ENCODE results near the gene RHOH. TPM values are rescaled to one million over a fixed set of nuclear protein-coding genes. Genes with fewer than 3 reads are reported as not detected.

RHOH gene
- total and polyA plus RNA-seq, 9 of the 15 experiments (the other 6 are each of a cell fraction or from before 2014, with no cell fraction given), result 14.3 to 37.7 (median 23.2) TPM

DNA sequence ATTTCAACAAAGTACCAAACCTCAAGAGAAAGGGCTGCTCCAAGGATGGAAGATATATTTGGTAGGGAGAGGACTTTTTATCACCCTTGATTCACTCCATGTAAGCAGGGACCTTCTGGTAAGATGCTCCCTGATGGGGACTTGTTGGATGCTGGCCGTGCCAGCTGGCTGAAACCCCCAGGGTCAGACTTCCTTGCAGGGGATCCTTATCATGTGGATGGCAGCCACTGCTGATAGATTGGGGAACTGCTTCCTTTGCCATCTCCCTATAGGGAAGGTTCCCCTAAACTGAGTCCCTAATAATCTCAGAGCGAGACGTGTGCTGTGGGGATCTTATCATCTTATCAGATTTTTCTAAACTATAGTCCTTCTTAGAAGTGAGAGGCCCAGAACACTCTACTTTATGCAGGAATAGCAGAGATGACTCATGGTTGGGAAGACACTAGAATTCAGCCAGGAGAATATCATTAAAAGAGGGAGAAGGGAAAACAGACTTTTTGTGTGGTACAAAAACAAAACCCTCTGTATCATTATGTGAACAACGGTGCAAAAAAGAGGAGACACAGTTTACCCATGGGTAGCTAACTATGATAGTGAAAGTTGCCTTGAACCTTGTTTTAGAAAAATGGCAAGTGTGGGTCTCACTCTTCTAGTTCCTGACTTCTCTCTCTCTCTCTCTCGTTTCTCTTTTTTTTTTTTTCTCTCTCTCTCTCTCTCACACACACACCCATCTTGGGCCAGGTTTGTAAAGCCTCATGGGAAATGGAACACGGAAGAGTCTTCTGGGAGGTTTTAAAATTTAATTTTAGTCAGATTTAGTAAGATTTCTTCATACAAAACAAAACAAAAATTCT, 16.1 kb downstream of the RHOH start (continued):
- TF ChIP-seq, protein P1, sequence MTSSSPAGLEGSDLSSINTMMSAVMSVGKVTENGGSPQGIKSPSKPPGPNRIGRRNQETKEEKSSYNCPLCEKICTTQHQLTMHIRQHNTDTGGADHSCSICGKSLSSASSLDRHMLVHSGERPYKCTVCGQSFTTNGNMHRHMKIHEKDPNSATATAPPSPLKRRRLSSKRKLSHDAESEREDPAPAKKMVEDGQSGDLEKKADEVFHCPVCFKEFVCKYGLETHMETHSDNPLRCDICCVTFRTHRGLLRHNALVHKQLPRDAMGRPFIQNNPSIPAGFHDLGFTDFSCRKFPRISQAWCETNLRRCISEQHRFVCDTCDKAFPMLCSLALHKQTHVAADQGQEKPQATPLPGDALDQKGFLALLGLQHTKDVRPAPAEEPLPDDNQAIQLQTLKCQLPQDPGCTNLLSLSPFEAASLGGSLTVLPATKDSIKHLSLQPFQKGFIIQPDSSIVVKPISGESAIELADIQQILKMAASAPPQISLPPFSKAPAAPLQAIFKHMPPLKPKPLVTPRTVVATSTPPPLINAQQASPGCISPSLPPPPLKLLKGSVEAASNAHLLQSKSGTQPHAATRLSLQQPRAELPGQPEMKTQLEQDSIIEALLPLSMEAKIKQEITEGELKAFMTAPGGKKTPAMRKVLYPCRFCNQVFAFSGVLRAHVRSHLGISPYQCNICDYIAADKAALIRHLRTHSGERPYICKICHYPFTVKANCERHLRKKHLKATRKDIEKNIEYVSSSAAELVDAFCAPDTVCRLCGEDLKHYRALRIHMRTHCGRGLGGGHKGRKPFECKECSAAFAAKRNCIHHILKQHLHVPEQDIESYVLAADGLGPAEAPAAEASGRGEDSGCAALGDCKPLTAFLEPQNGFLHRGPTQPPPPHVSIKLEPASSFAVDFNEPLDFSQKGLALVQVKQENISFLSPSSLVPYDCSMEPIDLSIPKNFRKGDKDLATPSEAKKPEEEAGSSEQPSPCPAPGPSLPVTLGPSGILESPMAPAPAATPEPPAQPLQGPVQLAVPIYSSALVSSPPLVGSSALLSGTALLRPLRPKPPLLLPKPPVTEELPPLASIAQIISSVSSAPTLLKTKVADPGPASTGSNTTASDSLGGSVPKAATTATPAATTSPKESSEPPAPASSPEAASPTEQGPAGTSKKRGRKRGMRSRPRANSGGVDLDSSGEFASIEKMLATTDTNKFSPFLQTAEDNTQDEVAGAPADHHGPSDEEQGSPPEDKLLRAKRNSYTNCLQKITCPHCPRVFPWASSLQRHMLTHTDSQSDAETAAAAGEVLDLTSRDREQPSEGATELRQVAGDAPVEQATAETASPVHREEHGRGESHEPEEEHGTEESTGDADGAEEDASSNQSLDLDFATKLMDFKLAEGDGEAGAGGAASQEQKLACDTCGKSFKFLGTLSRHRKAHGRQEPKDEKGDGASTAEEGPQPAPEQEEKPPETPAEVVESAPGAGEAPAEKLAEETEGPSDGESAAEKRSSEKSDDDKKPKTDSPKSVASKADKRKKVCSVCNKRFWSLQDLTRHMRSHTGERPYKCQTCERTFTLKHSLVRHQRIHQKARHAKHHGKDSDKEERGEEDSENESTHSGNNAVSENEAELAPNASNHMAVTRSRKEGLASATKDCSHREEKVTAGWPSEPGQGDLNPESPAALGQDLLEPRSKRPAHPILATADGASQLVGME (CRISPR knock-in tag; IDR thresholded peaks at IDR 0.05), result peak; percentile 47; the same call in 1 of the 2 replicates
- peak; percentile 64; the same call in 1 of the 2 replicates for TF ChIP-seq SOX6 (IDR thresholded peaks at IDR 0.05)
- TF ChIP-seq DMBX1 (CRISPR knock-in tag; IDR thresholded peaks at IDR 0.05; ENCODE audit: borderline replicate concordance), result no peak
- TF ChIP-seq, protein P2, sequence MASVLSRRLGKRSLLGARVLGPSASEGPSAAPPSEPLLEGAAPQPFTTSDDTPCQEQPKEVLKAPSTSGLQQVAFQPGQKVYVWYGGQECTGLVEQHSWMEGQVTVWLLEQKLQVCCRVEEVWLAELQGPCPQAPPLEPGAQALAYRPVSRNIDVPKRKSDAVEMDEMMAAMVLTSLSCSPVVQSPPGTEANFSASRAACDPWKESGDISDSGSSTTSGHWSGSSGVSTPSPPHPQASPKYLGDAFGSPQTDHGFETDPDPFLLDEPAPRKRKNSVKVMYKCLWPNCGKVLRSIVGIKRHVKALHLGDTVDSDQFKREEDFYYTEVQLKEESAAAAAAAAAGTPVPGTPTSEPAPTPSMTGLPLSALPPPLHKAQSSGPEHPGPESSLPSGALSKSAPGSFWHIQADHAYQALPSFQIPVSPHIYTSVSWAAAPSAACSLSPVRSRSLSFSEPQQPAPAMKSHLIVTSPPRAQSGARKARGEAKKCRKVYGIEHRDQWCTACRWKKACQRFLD (CRISPR knock-in tag; IDR thresholded peaks at IDR 0.05), result peak; percentile 26; the same call in 1 of the 2 replicates
- TF ChIP-seq MCM7 (IDR thresholded peaks at IDR 0.05), result no peak
- 0 out of 4 replicates have a peak, but pooled peaks of 1 of the 2 experiments have one; percentile 31 for TF ChIP-seq ZNF318 (IDR thresholded peaks at IDR 0.05; ENCODE audit: borderline replicate concordance in 1 of 2, low read depth in 1 of 2)

Measured in K562 (cell line).